A673 (cell line): ENCODE data around the gene DMRTA1.

Source experiments
- CTCF ChIP-seq: fragments of 300-800, 200-600 bp; sonication (generic); conservative IDR thresholded peaks from 2 replicates; pipeline ENCODE4 v1.5.1; 2017; ENCODE audit warnings: low read depth, mild to moderate bottlenecking, antibody characterized with exemption, low read length, moderate library complexity, mixed read lengths
- EZH2 ChIP-seq: fragments of 200-600 bp; sonication (generic); IDR thresholded peaks from 2 replicates; pipeline ENCODE4 v1.6.1; 2017; ENCODE audit warnings: borderline replicate concordance, low read depth, mild to moderate bottlenecking, mixed read lengths, antibody characterized with exemption, low read length; ENCODE audit not compliant: poor library complexity, severe bottlenecking

GRCh38 chr9:22457448-22457847 is 10.8 kb downstream of the DMRTA1 start:
- TF ChIP-seq CTCF = no peak
- no peak for TF ChIP-seq EZH2
